KOPT-K1 (cell line): Measurements from ENCODE around the gene OLA1.

Experiments used
- H3K27ac ChIP-seq: fragments of 200-600 bp; sonication (generic); 2 replicates; pipeline ENCODE4 v1.5.1; 2016; ENCODE audit warnings: antibody characterized with exemption, mild to moderate bottlenecking, low read depth, low read length; ENCODE audit not compliant: poor library complexity, severe bottlenecking
- H3K36me3 ChIP-seq: fragments of 200-600 bp; sonication (generic); 2 replicates; pipeline ENCODE4 v1.5.1; 2017; ENCODE audit warnings: antibody characterized with exemption, mild to moderate bottlenecking, low read length, moderate library complexity; ENCODE audit not compliant: insufficient read depth
- H3K9me3 ChIP-seq: fragments of 200-600 bp; sonication (generic); 2 replicates; pipeline ENCODE4 v1.5.1; 2017; ENCODE audit warnings: antibody characterized with exemption, low read length, mild to moderate bottlenecking; ENCODE audit not compliant: insufficient read depth, poor library complexity, severe bottlenecking

Gene OLA1

DNA sequence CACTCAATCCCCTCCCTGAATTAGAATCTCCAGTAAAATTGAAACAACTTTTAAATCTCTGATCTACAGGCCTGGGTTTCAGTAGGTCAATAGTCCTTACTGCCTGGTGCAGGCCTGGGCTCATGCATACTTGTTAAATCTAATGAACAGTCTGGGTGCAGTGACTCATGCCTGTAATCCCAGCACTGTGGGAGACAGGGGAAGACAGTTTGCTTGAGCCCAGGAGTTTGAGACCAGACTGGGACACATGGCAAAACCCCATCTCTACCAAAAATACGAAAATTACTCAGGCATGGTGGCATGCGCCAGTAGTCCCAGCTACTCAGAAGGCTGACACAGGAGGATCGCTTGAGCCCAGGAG, 188.5 kb downstream of the OLA1 start:
- no peak overlapping the region for H3K27ac ChIP-seq
- peaks cover 12% of the 10 kb centered on the region for H3K9me3 ChIP-seq

GRCh38 chr2:174059178-174059883, 189.0 kb downstream of the OLA1 start:
- Histone ChIP-seq H3K36me3 (no peaks in the 10 kb centered on the region), H3K9me3 (peaks cover 12% of the 10 kb centered on the region), H3K27ac (no peak overlapping the region)

More for the DNA sequence above, 188.5 kb downstream of the OLA1 start:
- no peaks in the 10 kb centered on the region for H3K36me3 ChIP-seq

- Histone ChIP-seq H3K27ac (no peak overlapping the region), H3K36me3 (no peaks in the 10 kb centered on the region), H3K9me3 (peaks cover 12% of the 10 kb centered on the region)
Measured at GRCh38 chr2:174058456-174058855, 189.9 kb downstream of the OLA1 start.

DNA sequence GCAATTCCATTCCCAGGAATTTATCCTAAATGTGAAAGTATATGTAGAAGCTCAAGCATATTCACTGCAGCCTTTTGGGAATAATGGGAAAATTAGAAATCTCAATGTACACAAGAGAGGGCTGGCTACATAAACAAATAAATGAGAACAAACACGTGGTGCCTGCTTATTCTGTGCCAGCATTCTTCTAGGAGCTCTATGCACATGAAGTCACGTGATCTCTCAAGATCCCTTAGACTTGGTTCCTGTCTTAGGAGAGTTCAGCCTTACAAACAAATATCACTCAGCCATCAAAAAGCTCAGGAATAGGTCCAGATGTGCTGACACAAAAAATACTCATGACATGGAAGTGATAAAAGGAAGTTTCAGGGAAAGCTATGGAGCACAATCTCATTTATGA, 190.3 kb downstream of the OLA1 start:
- no peaks in the 10 kb centered on the region for H3K36me3 ChIP-seq
- peaks cover 12% of the 10 kb centered on the region for H3K9me3 ChIP-seq
- no peak overlapping the region for H3K27ac ChIP-seq

DNA sequence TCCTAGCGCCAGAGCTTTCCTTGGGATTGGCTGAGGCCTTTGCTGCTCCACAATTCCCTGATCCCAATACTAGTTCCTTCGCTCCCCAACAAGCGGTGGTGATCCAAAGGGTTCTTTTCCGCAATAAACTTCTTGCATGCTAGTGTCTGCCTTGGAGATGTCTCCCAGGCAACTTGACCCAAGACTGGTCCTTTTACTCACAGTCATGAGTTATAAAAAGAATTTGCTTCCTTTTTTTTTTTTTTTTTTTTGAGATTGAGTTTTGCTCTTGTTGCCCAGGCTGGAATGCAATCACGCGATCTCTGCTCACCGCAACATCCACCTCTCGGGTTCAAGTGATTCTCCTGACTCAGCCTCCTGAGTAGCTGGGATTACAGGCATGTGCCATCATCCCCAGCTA, 193.4 kb downstream of the OLA1 start:
- Histone ChIP-seq H3K27ac (no peak overlapping the region), H3K36me3 (no peaks in the 10 kb centered on the region), H3K9me3 (peaks cover 12% of the 10 kb centered on the region)

DNA sequence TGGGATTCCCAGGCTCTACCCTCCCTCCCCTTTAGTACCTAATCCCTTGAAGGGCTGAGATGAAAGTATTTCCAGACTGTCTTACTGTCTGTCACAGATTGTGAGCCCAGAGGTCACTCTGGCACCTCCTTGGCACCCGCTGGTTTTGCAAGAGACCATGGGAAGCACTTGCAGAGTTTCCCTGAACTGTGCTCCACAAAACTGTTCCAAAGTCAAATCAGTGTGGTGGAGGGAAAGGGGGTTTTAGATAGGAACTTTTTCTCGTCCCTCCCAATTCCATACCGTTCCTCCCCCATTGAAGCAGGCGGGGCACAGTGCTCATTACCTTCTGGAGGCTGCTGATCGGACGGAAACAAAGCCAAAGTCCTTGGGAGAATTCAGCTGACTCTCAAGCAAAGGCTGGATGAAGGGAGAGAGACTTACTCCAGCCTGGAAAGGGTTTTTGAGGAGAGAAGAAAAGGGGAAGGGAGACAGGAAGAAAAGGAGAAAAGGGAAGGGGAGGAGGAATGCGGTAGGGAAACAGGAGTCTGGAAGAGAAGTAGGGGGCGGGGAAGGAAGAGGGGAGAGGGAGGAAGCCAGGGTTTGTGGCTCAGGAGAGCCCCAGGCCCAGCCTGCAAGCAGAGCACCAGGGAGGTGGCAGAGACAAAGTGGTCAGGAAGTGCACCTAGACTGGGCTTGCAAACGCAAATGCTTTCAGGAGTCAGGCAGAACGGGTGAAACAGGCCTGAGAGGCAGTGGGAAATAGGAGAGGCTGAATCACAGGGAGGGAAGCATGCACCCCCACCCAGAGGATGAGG, 194.8 kb downstream of the OLA1 start:
- Histone ChIP-seq H3K36me3 (no peaks in the 10 kb centered on the region), H3K27ac (no peak overlapping the region), H3K9me3 (peaks cover 5% of the 10 kb centered on the region)

GRCh38 chr2:174052584-174052976, 195.8 kb downstream of the OLA1 start:
- H3K27ac ChIP-seq, result no peak overlapping the region
- no peaks in the 10 kb centered on the region for H3K9me3 ChIP-seq
- H3K36me3 ChIP-seq, result no peaks in the 10 kb centered on the region

- no peaks in the 10 kb centered on the region for H3K36me3 ChIP-seq
- H3K9me3 ChIP-seq, result no peaks in the 10 kb centered on the region
- H3K27ac ChIP-seq, result no peak overlapping the region
Measured at GRCh38 chr2:174051741-174052583, 196.4 kb downstream of the OLA1 start.

GRCh38 chr2:174051068-174051467, 197.3 kb downstream of the OLA1 start:
- H3K9me3 ChIP-seq, result no peaks in the 10 kb centered on the region
- H3K36me3 ChIP-seq, result no peaks in the 10 kb centered on the region
- H3K27ac ChIP-seq, result no peak overlapping the region

- Histone ChIP-seq H3K36me3 (no peaks in the 10 kb centered on the region), H3K27ac (no peak overlapping the region)
Measured at GRCh38 chr2:174049895-174050294, 198.4 kb downstream of the OLA1 start.

GRCh38 chr2:174048243-174048642, 200.1 kb downstream of the OLA1 start:
- Histone ChIP-seq H3K36me3 (no peaks in the 10 kb centered on the region), H3K27ac (no peak overlapping the region)

More at GRCh38 chr2:174049895-174050294, 198.4 kb downstream of the OLA1 start:
- no peaks in the 10 kb centered on the region for H3K9me3 ChIP-seq

GRCh38 chr2:174047746-174048145, 200.6 kb downstream of the OLA1 start:
- Histone ChIP-seq H3K36me3 (no peaks in the 10 kb centered on the region), H3K9me3 (no peaks in the 10 kb centered on the region), H3K27ac (no peak overlapping the region)

More at GRCh38 chr2:174048243-174048642, 200.1 kb downstream of the OLA1 start:
- H3K9me3 ChIP-seq, result no peaks in the 10 kb centered on the region

DNA sequence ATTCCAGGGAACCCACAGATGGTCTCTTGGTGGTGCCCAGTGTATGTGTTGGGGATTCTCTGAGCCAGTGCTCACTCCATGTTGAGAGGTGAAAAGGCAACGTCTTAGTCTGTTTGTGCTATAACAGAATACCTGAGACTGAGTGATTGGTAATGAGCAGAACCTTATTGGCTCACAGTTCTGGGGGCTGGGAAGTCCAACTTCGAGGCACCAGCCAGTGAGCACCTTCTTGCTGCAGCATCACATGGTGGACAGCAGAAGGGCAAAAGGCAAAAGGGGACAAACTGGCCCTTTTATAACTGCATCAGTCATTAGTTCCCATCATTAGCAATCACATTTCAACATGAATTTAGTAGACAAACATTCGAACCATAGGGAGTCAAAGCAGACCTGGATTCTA, 202.2 kb downstream of the OLA1 start:
- no peaks in the 10 kb centered on the region for H3K36me3 ChIP-seq
- H3K27ac ChIP-seq, result no peak overlapping the region
- H3K9me3 ChIP-seq, result no peaks in the 10 kb centered on the region

- Histone ChIP-seq H3K36me3 (no peaks in the 10 kb centered on the region), H3K9me3 (no peaks in the 10 kb centered on the region), H3K27ac (no peak overlapping the region)
Measured at GRCh38 chr2:174044556-174044955, 203.8 kb downstream of the OLA1 start.

GRCh38 chr2:174040417-174040701, 208.0 kb downstream of the OLA1 start:
- no peak overlapping the region for H3K27ac ChIP-seq
- H3K36me3 ChIP-seq, result no peaks in the 10 kb centered on the region
- no peaks in the 10 kb centered on the region for H3K9me3 ChIP-seq
